ENCODE results near the gene CDHR2.
"Not testable (repeated sequence)": the region's sequence is repeated elsewhere in the genome, so short reads cannot be mapped to it uniquely, and the experiment has no call there.

CDHR2 gene

DNA sequence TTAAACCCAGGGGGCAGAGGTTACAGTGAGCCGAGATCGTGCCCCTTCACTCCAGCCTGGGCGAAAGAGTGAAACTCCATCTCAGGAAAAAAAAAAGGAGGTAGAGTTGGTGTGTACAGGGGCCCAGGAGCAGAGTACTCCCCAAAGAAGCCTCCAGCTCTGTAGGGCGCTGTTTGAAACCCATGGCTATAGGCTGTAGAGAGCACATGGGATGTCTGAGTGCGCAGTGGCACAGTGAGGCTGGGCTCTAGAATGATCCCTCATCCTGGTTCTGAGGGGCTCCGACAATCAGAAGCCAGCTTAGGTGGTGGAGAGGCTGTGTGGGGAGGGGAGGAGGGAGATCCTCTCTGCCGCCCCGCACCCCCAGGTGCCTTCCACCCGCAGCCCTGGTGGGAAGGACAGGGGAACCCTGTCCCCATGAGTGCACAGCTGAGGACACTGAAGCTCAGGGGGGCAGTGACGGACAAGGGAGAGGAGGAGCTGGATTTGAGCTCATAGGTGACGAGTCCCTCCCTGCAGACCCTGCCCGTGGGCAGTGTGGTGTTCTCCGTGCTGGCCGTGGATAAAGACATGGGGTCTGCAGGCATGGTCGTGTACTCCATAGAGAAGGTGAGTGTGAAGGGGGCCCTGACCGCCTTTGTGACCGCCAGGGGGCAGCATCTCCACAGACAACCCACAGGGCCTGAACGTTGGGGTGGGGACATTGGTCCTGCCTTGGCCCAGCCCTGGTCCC lies 24.6 kb downstream of the CDHR2 start:
- no peak for DNase-seq

DNA sequence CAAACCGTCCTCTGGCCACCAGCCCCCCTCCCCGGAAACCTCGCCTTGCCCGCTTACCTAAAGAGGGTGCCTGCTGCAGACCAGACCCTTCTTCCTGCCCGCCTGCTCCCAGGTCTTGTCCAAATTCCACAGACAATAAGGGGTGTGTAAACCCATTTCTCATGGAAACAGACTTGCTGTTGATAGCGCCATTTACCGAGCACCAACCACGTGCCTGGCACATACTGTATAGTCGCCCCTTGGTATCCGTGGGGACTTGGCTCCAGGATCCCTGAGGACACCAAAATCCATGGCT lies 25.1 kb downstream of the CDHR2 start:
- no peak for DNase-seq

DNA sequence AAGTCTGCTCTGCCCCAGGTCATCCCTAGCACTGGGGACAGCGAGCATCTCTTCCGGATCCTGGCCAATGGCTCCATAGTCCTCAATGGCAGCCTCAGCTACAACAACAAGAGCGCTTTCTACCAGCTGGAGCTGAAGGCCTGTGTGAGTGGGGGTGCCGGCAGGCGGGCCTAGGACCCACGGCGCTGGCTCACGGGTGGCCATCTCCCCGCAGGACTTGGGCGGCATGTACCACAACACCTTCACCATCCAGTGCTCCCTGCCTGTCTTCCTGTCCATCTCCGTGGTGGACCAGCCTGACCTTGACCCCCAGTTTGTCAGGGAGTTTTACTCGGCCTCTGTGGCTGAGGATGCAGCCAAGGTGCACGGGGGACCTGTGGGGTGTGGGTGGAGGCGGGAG lies 25.9 kb downstream of the CDHR2 start:
- DNase-seq: no peak

DNA sequence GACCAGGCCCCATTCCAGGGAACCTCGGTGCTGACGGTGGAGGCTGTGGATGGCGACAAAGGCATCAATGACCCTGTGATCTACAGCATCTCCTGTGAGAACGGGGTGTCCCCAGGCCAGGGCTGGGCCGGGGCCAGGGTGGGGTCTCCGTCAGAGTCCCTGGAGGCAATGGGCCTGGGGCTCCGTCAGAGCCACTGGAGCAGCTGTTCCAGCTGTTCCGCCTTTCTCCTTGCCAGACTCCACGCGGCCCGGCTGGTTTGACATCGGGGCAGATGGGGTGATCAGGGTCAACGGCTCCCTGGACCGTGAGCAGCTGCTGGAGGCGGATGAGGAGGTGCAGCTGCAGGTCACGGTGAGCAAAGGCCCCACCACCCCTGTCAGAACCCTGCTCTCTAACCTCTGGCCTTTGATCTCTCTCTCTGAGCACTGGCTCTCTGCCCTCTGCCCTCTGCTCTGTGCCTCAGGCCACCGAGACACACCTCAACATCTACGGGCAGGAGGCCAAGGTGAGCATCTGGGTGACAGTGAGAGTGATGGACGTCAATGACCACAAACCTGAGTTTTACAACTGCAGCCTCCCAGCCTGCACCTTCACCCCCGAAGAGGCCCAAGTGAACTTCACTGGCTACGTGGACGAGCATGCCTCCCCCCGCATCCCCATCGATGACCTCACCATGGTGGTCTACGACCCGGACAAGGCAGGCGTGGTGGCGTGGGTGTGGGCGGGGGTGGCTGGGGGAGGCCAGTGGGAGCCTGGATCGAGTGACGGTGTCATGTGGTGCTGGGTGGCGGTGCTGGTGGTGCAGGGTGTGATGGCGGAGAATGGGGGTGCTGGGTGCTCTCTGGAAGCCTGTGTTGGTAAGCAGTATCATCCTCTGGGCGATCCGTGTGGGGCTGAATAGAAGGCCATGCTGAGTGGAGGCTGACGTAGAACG lies 26.6 kb downstream of the CDHR2 start:
- no peak for DNase-seq

DNA sequence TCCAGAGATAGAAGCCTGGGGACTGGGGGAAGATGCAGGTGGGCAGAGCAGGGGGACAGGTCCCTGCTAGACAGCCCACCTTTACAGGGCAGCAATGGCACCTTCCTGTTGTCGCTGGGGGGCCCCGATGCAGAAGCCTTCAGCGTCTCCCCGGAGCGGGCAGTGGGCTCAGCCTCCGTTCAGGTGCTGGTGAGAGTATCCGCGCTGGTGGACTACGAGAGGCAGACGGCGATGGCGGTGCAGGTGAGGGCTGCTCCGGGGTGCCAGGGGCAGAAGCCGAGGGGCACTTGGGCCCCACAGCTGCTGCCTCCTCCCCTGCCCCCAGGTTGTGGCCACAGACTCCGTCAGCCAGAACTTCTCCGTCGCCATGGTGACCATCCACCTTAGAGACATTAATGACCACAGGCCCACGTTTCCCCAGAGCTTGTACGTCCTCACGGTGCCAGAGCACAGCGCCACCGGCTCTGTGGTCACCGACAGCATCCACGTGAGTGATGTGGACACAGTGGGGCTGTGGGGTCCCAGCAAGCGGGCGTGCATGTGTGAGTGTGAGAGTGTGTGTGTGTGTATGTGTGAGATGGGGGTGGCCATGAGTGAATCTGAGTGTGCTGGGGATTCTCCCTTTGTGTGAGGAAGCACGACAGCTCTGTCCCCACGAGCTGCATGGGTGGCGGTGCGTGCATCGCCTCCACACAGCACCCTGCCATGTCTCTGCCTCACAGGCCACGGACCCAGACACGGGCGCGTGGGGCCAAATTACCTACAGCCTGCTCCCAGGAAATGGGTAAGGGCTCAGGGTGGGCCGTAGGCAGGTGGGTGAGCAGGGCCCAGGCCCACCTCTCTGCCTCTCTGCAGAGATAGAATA lies 28.4 kb downstream of the CDHR2 start:
- no peak for DNase-seq

DNA sequence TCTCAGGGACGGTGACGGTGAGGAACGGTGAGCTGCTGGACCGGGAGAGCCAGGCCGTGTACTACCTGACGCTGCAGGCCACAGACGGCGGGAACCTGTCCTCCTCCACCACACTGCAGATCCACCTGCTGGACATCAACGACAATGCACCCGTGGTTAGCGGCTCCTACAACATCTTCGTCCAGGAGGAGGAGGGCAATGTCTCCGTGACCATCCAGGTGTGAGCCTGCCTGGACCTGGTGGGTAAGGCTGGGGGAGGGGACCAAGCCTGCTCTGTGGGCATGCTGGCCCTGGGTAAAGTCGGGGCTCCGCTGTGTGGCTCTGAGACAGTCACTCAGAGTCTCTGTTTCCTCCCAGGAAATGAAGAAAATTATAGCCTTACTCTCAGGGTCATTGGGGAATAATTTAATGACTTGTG lies 29.3 kb downstream of the CDHR2 start:
- DNase-seq: no peak

DNA sequence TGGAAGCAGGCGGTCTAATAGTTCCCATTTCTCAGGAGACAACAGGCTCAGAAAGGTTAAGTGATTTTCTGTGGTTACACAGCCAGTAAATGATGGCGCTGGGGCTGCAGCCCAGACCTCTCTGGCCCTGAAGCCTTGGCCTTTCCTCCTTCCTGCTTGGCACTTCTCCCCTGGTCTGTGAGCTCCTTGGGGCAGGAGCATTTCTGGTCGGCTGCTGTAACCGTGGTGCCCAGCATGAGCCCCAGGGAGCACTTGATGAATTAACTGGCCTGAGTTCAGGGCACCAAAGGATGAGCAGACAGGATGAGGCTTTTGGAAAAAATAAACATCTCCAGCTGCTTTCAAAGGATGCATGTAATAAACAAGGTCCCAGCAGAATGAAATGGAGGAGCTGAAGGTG lies 30.2 kb downstream of the CDHR2 start:
- no peak for DNase-seq

DNA sequence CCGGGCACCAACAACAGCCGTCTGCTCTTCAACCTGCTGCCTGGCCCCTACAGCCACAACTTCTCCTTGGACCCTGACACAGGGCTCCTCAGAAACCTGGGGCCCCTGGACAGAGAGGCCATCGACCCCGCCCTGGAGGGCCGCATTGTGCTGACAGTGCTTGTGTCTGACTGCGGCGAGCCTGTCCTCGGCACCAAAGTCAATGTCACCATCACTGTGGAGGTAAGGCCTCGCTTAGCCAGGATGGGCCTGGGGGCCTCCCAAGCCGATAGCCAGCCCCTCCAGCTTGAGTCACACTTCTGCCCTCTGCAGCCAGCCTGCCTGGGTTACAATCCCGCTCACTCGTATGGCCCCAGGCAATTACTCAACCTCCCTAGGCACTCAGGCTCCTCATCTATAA lies 32.2 kb downstream of the CDHR2 start:
- no peak for DNase-seq

DNA sequence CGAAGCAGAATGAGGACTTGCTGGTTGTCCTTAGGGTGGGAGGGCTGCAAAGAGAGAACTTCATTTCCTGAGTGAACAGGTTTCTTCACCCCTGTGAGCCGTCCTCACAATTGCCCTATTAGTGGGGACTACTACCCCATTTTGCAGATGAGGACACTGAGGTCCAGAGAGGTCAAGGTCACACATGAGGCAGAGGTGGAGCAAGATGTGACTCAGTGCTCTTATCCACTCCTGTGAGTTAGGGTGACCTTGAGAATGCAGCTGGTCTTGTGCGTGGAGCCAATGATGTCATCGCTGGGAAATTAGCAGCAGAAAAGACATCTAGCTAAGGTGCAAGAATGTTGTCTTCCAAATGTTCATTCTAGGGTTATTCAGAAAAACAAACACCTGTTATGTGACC lies 33.9 kb downstream of the CDHR2 start:
- no peak for DNase-seq

DNA sequence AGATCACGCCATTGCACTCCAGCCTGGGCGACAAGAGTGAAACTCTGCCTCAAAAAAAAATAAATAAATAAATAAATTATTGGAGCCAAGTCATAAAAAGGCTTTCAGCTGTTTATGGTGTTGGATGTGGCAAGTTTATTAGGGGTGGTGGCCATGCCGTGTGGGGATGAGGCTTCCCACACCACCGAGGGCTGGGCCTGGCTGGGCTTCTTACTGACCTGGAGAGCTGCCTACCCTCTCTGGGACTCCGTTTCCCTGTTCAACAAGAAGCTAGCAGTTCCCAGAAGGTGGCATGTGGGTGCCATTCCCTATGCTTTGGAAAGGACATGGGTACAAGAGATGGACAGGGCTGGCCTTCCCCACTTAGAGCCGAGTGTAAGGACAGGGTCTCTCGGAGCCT lies 38.3 kb downstream of the CDHR2 start:
- no peak for DNase-seq

DNA sequence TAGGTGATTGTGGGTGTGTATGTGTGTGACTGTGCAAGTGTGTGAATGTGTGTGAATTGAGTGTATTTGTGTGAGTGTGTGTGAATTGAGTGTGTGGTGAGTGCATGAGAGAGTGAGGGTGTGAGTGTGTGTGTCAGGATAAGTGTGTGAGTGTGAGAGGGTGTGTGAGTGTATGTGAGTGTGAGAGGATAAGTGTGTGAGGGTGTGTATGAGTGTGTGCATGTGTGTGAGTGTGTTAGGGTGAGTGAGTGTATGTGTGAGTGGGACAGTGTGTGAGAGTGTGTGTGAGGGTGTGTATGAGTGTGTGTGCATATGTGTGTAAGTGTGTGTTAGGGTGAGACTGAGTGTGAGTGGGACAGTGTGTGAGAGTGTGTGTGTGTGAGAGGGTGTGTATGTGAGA lies 39.2 kb downstream of the CDHR2 start:
- DNase-seq: no peak

DNA sequence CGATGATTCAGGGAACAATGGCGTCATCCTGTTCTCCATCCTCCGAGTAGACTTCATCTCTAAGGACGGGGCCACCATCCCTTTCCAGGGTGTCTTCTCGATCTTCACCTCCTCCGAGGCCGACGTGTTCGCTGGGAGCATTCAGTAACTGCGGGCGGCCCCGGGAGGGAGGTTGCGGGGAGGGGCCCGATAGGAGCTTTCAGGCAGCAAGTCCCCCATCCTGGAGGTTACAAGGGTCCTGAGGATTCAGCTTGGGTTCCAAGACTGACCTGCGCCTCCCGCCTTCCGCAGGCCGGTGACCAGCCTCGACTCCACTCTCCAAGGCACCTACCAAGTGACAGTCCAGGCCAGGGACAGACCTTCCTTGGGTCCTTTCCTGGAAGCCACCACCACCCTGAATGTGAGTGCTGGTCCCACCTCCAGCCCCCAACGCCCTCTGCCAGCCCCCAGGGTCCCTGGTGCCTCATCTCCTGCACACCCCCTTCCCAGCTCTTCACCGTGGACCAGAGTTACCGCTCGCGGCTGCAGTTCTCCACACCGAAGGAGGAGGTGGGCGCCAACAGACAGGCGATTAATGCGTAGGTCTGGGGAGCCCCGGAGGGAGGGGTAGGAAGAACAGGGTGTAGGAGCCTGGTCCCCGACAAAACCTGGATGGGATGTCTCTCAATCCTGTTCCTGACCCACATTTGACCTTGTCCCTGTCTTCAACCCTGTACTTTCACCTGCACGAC lies 40.1 kb downstream of the CDHR2 start:
- DNase-seq: no peak

DNA sequence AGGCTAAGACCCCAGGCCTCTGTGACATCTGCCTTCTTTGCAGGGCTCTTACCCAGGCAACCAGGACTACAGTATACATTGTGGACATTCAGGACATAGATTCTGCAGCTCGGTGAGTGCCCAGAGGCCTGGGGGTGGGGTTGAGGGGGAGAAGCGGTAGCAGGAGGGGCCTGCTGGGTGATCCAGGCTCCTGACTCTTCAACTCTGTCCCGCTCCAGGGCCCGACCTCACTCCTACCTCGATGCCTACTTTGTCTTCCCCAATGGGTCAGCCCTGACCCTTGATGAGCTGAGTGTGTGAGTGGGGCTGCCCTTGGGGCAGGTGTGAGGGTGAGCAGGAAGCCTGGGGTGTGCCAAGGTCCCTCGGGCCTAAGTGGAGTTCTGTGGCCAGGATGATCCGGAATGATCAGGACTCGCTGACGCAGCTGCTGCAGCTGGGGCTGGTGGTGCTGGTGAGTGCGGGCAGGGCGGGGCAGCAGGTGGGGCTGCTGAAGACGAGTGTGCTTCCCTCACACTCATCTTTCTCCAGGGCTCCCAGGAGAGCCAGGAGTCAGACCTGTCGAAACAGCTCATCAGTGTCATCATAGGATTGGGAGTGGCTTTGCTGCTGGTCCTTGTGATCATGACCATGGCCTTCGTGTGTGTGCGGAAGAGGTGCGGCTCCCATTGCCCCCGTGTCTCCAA lies 41.0 kb downstream of the CDHR2 start:
- DNase-seq: no peak

DNA sequence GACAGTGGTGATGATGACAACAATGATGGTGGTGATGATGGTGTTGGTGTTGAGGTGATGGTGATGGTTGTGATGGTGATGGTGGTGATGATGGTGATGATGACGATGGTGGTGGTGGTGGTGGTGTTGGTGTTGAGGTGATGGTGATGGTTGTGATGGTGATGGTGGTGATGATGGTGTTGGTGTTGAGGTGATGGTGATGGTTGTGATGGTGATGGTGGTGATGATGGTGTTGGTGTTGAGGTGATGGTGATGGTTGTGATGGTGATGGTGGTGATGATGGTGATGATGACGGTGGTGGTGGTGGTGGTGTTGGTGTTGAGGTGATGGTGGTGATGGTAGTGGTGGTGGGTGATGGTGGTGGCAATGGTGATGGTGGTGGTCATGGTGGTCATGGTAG lies 42.5 kb downstream of the CDHR2 start:
- DNase-seq: not testable (repeated sequence)

DNA sequence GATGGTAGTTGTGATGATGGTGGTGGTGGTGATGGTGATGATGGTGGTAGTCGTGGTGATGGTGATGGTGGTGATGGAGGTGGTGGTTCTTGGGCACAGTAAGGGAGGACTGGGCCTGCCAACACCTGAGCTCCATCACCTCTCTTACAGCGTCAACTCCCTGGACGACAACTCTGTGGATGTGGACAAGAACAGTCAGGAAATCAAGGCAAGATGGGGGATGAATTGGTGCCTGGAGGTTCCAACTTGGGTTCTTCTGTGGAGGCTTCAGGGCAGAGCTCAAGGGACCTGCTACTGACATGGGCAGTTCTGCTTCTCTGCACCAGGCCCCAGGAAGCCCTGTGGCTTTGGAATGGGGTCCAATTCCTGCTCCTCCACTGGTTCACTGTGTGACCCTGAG lies 43.4 kb downstream of the CDHR2 start:
- DNase-seq: no peak

DNA sequence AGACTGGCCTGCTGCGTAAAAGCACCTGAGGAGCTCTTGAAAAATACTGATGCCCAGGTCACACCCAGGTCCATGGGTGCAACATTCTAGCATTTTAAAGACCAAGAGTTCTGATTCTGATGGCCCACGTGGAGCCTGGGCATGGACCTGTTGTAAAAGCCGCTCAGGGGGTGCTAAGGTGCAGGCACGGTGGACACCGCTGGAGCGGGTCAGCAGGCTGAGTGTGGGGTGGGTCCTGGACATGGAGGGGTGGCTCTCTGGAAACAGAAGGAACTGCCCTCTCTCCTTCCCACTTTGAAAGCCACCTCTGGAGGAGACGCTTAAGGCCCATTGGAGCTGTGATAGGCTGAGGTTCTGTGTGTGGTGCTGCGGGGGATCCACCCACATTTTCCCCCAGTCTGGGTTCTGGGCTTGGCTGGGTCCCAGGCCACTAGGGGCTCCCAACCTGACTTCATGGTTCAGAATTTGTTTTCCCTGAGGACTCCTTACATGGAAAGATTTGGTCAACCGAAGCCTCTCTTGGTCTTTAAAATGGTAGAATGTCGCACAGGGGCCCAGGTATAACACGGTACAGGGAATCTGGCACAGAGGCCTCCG lies 44.2 kb downstream of the CDHR2 start:
- no peak for DNase-seq

DNA sequence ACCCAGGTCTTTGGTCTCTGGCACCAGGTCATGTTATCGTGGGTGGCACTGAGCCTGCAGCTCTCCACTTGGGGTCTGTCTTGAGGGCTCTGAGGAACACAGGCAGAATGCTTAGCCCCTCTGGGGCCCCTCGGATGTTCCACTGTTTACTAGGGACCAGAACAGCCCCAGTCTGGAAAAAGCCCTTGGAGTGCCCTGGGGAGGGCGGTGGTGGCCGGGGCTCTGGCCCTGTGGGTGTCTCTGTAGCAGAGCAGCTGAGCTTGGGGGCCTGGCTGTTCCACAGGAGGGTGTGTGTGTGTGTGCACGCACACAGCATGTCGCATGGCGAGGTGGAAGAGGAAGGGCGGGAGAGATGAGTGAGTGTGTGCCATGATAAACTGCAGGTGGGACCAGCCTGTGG lies 45.4 kb downstream of the CDHR2 start:
- DNase-seq: no peak

DNA sequence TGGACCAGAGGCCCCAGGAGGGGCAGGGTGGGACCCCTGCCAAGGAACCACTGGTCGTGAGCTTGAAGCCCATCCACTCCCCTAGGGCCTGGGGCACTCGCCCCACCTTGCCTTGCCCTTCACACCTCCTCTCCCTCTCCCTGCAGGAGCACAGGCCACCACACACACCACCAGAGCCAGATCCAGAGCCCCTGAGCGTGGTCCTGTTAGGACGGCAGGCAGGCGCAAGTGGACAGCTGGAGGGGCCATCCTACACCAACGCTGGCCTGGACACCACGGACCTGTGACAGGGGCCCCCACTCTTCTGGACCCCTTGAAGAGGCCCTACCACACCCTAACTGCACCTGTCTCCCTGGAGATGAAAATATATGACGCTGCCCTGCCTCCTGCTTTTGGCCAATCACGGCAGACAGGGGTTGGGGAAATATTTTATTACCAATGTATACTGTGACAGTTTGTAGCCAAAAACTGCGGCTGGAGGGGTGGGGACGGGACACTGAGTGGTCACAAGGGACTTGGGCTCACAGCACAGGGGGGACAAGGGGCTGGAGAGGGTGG lies 46.3 kb downstream of the CDHR2 start:
- no peak for DNase-seq

DNA sequence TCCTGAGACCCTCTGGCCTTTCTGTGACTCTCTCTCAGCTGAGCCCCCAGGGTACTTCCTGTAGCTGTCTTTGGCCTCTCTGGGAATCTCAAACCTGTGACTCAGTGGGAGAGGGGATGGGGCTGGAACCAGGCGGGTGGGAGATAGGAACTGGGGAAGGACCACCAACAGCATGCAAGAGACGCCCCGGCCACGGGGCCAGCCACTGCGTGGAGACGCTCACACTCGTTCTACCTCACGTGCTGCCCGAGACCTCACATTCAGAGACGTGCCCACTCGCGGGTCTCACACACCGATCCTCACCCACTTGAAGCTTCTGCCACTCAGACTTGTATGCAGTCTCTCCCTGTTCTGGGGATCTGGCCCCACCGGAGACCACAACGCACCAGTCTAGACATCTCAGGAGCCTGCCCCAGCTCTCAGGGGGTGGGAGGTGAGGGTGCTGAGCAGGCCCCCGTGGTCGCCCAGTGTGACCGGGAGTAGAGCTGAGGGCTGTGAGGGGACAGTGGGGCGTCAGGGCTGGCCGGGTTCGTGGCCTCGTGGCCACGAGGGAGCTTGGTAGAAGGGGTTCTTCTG lies 47.0 kb downstream of the CDHR2 start:
- no peak for DNase-seq

DNA sequence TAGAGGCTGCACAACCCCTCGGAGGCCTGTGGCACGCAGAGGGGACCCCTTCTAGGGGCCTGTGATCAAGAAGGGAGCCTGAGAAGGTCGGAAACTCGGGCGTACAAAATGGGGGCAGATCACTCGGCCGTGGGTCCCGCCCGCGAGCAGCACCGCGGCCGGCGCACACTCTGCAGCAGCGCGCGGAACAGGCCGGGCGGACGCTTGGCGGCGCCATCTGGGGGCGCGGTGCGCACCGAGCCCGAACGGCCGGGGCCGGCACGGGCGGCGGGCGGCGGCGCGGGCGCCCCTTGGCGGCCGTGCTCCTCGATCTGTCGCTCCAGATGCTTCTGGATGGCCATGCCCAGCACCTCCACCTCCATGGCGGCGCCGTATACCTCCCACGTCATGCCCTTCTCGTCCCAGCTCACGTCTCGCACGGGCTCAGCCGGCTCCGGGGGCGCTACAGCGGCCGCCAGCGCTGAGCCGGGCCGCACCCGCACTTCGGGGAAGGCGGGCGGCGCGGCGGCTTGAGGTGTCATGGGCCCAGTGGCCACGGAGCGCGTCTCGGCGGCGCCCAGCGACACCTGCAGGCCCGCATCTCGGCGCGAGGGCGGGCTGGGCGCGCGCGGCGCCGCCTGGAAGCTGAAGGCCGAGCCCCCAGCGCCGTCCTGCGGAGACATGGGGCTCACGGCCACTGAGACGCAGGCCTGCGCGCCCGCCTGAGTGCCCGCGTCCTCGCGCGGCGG lies 47.7 kb downstream of the CDHR2 start:
- DNase-seq: no peak
